ENCODE measurements around the gene C1orf53.

The C1orf53 gene

DNA sequence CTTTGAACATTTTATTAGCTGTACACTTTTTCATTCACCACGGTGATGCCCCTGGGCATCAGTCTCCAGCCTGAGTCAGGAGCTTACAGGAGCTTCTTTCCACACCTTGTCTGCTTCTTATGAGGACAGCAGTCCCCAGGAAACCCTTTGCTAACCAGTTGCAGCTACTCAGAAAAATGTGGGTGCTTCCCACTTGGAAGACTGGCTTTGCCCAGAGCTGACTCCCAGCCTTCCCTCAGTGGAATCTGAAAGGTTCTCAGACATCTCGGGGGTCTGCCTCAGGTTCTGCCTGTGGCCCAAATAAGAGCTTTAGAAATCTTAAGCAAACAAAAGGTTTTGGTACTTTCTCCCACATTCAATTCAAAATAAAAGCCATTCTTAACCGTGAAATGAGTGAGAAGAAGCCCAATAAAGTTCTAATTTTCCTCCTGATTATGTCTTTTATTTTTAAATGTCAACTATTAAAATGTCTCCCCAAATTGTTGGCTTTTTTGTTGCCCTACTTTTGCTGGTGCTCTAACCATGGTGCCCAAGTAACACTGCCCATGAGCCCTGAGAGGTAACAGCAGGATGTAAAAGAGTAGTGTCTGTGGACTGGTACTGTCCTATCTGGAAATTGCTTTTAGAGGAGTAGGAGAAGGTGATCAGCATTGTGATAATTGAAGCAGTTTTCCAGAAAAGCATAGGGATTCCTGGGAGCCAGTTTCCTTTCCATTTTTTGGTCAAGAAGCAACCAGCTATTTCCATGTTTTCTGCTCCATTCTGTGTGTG is 5.6 kb downstream of the C1orf53 start:
- in situ Hi-C loops (cut with MboI; ENCODE audit: low sequenced_read_pairs), result no loop called here

DNA sequence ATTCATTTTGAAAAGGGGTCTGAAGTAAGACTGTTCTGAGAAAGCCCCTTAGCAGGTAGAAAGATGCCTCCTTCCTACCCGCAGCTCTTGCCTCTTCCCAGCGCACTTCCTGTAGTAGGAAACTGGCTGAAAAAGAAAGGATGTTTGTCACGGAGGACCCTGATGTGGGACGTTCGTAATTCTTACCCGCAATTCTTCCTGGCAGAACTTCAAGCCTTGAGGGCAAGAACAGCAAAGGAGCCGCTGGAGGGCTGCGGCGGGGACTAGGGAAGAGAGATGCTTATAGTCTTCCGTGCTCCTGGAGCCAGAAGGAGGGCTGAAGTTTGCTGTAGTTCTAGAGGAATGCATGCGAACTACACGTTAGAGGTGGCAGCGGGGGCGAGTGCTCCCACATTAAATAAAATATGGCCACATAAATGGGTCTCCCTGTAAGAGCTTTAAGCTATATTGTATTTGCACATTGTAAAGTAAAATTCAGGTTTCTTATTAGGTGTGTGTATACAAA is 6.3 kb downstream of the C1orf53 start:
- in situ Hi-C loops (cut with MboI; ENCODE audit: low sequenced_read_pairs), result no loop called here

DNA sequence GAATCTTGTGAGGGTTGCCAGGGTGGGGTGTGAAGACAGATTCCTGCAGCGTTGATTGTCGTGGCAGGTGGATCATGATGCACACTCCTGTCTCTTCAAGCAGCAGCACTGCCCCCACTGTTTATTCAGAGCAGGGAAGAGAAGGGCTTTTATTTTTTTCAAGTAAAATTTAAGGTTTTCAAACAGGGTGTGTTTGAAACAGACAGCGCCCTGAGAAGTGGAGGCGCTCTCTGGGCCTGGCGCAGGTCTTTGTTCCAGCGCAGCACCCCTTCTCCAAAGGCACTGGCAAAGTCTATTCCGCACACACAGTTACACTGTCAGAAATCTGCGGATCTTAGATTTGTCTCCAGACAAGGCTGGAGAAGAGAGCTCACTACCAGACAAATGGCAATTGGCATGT is 7.0 kb downstream of the C1orf53 start:
- in situ Hi-C loops (cut with MboI; ENCODE audit: low sequenced_read_pairs), result no loop called here

DNA sequence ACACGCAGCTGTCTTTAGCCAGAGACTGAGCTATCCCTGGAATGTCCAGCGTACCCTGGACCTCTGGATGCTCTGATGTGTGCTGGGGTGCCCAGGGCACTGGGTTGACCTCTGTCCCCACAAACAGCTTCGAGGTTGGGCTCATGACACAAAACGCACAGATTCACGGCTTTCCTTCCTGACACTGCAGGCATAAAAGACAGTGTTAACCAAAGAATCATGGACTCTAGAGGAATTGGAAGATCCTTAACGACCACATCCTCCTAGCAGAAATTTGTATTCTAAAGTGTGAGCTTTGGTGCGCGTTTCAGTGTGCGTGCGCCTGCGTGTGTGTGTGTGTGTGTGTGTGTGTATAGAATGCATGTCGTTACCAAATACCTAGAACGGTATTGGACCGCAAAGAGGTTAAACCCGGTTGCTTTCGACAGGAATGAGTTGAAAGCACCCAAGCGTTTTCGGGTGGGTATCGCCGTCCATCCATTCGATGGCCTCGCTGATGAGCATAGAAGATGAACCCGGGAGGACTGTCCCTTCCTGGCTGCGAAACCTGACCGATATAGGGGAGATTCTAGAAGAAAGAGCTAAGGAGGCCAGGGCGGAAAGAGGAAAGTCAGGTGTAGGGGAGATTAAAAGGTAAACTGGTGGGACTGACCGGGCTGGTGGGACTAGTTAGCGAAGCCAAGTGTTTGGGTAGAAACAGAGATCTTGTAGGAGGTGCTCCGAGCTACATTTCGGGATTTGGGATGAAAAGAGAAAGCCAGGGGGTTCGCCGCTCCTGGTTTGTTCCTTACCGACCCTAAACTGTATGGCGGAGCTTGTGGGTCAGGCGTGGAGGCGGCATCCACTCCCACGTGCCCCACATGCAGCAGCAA is 7.9 kb downstream of the C1orf53 start:
- in situ Hi-C loops (cut with MboI; ENCODE audit: low sequenced_read_pairs), result no loop called here

DNA sequence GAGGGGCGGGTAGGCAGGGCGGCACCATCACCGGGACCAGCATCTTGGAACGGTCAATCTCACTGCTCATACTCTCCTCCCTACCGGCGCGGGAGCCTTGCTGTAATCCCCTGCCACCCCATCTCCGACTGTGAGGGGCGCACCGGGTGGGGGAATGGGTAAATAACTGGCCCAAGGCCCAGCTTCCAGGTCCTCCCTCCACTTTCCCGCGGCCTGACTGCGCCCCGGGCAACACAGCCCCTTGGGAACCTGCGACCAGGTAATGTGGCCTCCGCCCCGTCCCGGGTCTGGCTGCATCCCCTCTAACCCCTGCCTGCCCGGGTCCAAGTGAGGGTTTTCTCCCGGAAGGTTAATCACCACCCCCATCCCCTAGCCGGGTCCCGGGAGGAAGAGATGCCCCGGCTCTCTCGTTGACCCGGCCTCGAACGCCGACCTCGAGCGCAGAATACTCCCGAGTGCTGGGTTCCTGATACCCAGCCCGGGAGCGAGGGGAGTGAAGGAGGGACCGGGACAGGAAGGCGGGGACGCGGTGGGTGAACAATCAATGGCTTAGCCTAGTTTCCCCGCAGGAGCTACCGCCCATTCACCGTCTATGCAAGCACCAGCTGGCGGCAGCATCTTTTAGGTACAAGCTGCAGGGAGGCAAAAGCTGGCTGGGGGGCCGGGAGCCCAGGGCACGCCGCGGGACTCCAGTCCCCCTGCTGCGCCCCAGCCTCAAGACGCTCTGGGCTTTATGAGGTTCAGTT is 8.9 kb downstream of the C1orf53 start:
- in situ Hi-C loops (cut with MboI; ENCODE audit: low sequenced_read_pairs), result no loop called here

DNA sequence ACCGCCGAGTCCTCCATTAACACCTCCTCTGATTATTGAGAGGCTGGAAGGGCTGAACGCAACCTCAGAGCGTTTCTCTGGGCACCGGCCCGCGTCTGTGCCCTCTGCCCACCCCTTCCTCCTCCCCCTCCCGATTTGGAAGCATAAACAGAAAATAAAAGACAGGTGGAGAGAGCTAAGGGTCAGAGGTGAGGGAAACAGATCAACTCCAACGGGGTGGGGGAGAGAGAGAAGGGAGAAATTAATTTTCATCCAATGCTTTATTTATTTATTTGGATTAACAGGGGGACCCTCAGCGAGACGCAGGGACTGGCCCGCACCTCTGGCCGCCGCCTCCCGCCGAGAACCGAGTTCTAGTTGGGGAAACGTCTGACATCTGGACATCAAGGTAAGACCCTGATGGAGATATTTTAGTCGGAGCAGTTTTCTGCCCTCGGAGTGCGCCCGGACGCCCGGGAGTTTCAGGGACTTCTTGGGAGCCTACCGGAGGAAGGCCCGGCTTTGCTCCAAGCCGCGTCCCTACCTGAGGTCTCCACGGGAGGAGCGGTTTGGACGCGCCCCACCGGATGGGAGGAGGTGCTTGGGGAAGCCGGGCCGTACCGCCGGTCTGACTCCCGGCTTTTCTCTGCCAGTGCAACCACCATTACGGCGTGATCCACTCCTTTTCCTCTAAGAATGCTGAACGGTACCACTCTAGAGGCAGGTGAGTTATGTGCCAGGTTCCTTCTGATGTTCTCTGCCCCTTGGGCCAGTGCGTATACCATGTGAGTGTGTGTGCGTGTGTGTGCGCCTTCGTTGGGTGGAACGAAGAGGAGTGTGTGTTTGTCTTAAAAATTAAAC is 9.6 kb downstream of the C1orf53 start:
- in situ Hi-C loops (cut with MboI; ENCODE audit: low sequenced_read_pairs), result no loop called here

DNA sequence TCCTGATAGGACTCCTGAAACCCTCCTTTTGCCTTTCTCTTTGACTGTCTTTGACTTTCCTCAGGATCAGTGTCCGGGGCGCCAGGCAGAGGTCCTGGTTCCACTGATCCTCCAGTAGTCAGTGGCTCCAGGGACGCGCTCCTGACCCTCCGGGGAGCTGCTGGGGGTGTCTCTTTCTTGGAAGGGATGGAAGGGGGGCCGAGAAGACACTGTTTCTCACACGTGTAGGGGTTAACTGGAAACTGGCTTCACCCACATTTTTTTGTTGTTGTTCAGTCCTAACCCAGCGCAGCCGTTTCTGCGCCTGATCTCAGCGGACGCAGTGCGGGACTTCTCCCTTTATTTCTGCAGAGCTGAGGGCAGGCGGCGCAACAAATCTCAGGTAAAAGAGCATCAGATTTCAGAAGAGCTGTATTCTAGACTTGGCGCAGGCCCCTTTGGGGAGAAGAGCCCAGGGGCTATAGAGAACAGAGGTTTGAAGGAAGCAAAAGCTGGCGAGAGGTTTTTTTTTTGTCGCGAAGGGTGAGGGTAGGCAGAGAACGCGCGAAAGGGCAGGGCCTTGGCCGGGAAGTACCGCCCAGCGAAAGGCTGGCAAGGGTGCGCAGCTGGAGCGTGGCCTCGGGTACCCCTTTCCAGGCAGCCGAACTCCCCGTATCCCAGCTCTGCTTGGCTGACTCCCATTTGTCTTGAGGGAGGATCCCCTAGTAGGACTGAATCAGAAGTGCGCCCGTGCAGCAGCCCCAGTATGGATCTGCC is 10.5 kb downstream of the C1orf53 start:
- in situ Hi-C loops (cut with MboI; ENCODE audit: low sequenced_read_pairs), result no loop called here

DNA sequence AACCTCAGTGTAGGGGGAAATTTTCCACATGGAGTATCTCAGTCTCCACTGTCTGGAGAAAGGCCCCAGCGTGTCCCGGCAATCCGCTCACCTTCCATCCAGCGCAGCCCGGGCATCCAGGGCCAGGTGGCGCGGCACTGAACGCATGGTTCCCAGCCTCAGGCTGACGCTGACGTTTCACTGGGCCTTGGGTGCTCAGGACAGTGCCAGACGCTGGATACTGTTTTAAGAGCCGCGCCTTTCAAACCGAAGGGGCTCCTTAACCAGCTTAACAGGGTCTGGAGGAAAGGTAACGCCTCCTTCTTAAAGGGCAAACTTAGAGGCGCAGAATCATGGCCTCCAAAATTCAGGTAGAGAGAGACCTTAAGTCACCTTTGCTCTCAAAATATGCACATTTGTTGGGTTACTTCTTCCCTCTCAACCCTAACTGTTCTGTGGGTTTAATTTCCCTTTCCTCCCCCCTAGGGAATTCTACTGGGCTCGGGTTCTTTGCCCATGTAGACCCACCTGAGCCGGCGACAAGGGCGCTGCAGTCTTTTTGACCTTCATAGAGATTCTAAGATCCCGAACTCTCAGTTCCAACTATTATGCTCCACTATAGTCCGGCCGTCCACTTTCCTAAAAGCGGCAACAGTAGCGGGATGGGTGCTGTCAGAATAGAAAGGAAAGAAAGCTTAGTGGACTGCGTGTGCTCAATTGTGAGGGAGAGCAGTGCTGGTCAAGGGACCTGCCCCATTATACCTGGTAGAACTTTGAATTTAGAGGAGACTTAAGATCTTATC is 11.3 kb downstream of the C1orf53 start:
- in situ Hi-C loops (cut with MboI; ENCODE audit: low sequenced_read_pairs), result no loop called here

DNA sequence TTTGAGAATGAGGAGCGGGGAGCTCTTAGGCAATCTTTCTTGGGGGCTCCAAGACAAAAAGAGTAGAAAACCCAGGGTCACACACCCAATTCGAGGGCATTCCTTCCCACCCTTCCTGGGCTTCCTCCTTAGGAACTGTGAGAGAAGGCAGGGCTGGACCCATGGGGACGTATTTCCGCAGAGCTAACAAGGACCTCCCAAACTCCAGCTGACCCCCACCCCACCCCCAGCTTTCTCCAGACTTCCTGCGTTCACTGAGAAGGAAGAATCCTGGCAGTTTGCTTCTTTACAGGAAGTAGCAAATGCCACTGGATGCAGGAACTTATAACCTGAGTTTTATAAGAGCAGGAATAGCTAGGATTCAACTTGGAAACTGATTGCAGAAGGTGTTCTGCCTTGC is 12.1 kb downstream of the C1orf53 start:
- in situ Hi-C loops (cut with MboI; ENCODE audit: low sequenced_read_pairs), result no loop called here

DNA sequence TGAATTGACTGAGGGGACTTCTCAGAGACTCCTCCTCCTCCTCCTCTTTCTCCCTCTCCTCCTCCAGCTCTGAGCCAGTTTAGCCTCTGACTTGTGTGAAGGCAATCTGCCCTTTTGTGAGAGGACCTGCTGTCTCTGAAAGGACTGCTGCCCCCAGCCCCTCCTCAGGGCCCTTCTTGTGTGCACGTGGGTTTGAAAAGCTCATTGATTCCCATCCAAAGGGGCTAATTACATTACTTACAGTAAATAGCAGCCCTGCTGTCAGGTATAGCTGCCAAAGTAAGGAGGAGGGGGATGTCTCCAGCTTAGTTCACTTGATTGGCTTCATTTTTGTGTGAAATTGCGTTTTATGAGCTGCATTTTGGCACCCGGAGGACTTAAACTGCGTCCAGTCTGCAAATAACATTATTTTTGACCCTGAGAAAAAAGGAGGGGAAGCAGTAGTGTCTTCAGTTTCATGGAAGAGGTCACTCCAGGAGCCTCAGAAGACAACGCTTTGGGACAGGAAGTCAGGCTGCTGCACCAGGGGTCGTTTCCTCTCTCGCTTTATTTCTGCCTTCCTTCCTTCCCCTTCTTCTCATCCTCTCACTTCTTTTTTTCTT is 12.9 kb downstream of the C1orf53 start:
- in situ Hi-C loops (cut with MboI; ENCODE audit: low sequenced_read_pairs), result no loop called here

DNA sequence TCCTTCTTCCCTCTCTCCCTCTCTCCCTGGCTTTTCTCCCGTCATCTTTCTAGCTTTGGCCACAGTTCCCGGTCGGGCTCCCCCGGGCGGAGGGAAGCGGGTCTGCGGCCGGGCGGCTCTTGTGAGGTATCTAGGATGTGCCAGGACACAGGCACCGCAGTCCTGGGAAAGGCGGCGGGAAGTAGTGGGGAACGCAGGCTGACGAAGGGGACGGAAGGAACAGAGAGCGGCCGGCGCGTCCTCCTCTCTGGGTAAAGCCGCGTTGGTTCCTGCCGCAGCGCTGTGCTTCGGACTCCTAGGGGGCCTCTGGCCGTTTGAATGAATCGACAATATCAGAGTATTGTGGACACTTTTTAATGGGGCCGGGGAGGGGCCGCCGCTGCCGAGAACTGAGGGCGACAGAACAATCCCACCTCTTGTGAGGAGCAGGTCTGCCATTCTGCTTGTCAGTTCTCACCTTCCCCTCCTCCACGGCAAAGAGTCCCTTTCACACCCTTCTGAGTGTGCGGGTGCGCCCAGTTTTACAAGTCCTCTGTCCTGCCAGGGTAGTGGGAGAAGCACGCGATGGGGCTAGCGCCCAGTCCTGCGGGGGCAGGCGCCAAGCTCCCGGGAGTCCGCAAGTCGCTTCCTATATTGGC is 13.6 kb downstream of the C1orf53 start:
- in situ Hi-C loops (cut with MboI; ENCODE audit: low sequenced_read_pairs), result no loop called here

DNA sequence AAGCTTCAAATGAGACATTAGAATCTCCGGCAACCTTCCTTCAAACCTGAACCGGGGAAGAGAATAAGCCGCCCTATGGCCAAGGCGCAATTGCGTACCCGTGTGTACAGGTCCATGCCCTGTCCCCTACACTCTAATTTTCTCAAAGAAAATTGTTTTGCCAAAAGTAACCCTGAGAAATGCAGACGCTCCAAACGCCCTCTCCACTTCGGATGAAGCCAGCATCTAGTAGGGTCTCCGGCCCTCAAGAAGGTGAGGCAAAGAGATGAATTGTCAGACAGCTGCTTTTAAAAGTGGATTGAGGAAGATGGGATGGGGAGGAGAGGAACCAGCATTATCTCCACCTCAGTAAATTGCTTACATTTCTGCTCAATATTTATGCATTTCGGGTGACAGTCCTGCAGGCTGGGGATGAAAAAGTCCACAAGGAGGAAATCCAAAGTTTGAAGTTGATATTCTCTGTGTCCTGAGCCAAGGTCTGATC is 14.1 kb downstream of the C1orf53 start:
- in situ Hi-C loops (cut with MboI; ENCODE audit: low sequenced_read_pairs), result no loop called here

DNA sequence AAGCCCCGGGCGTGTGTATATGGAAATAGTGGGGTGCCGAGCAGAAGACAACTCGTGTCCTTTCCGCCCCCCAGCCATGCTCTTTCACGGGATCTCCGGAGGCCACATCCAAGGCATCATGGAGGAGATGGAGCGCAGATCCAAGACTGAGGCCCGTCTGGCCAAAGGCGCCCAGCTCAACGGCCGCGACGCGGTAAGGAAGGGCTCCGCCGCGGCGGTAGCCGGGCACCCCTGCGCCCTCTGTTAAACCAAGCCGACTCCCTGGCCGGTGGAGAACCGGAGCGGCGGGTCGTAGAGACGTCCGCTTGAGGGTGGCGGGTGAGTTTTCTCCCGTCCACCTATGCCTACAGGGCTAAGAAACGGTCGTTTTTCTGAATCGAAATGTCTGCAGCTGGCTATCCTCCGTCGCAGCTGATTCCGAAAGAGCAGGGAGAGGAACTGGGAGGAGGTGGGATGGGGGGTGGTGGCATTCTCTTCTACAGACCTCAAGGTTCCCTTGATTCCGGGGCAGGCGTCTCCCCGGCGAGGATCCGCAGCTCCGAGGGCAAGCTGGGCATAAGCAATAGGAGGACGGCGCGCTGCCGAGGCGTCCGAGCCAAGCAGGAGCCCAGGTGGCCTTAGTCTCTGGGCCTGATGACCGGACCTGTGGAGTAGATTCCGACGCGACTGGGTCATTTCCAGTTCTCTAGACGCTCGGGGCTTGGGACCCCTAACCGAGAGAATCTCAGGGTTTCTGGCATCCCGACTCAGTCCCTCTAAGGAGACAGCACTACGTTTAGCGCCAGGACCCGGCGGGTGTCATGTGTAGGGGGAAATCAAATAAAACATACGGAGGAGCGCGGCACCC is 15.6 kb downstream of the C1orf53 start:
- in situ Hi-C loops (cut with MboI; ENCODE audit: low sequenced_read_pairs), result no loop called here

DNA sequence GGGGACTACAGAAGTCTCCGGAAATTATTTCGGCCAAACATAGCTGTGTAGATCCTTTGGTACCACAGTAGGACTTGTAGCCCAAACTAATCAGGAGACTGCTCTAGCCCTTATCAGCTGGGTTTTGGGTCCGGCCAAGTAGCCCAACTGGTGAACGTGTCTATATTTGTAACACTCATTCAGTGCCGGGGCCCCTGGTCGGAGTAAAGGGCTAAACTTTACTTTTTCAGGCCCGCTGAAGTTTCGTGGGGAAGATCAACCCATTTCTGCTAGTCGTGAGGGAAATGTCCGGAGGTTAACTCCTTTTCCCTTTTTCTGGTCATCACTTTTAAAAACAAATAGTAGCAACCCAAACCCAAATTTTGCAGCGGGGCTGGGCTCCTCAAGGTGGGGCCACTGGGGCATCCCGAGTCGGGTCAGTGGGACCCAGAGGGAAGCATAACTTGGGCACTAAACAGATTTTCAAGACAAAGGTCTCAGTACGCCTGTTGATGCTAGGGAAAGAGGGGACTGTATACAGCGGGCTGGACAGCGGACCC is 16.4 kb downstream of the C1orf53 start:
- in situ Hi-C loops (cut with MboI; ENCODE audit: low sequenced_read_pairs), result no loop called here

DNA sequence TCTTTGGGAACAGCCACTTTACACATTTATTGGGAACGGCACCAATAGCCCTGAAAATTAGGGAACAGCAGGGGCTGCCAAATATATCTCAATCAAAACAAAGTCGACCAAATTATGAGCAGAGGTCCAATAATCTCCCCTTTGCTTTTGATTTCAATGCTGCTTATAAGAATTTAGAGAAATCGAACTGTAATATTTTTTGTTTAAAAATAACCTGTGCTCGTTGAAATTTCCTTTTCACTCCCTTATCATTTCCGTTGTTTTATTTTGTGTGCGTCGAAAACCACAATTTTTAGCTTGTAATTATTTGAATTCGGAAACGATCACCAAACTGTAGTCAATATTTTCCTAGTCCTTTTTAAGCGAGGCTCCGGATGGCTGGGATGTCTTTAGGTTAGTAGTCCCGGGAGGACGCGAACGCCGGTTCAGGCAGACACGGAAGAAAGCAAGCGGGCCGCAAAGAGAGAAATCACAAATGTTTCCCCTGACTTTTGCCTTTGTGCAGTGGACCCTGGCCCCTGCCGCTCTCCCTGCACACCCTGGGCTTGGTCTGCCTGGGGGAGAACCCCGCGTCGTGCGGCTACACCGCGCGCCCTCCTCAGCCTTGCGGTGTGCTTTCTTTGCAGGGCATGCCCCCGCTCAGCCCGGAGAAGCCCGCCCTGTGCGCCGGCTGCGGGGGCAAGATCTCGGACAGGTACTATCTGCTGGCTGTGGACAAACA is 17.1 kb downstream of the C1orf53 start:
- in situ Hi-C loops (cut with MboI; ENCODE audit: low sequenced_read_pairs), result no loop called here

DNA sequence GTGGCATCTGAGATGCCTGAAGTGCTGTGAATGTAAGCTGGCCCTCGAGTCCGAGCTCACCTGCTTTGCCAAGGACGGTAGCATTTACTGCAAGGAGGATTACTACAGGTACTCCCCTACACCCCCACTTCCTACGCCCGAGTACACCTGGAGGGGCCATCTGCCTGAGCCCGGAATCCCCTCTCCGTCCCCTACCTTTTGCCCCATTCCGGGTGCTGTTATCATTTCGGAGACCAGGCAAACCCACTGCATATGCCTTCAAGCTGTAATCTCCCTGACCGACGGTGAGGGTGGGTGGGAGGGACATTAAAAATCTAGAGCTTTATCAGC is 17.6 kb downstream of the C1orf53 start:
- in situ Hi-C loops (cut with MboI; ENCODE audit: low sequenced_read_pairs), result no loop called here
